K562 (cell line): ENCODE data around the gene CBX1. TPM values are rescaled to one million over a fixed set of nuclear protein-coding genes. Genes with fewer than 3 reads are reported as not detected.

Experiments
- BRCA1 ChIP-seq, 2 experiments: fragments of 450-650 bp in 1 of 2; sonication (generic) in 1 of 2; formaldehyde crosslinking in 1 of 2; IDR thresholded peaks; 2 replicates each; pipeline versions ENCODE4 v1.5.0 to v1.6.1; 2017 to 2020; ENCODE audit warnings: mild to moderate bottlenecking in 1 of 2, missing genetic modification reagents in 1 of 2
- CHCHD3 ChIP-seq: fragments of 250-450 bp; sonication (Bioruptor Pico); IDR thresholded peaks from 2 replicates; pipeline ENCODE4 v2.1.2; 2022; ENCODE audit warnings: mild to moderate bottlenecking
- EZH2 ChIP-seq: IDR thresholded peaks from 2 replicates; pipeline ENCODE4 v1.6.1; 2012; ENCODE audit warnings: low read depth, mild to moderate bottlenecking, inconsistent platforms, low read length, borderline replicate concordance
- FOXJ3 ChIP-seq: sonication (generic); formaldehyde crosslinking; IDR thresholded peaks from 2 replicates; pipeline ENCODE4 v1.4.0; 2020; ENCODE audit warnings: mild to moderate bottlenecking, missing genetic modification reagents
- NELFE ChIP-seq: IDR thresholded peaks from 2 replicates; pipeline ENCODE4 v1.6.1; 2011; ENCODE audit warnings: mild to moderate bottlenecking; ENCODE audit not compliant: insufficient read depth, insufficient read length
- REST ChIP-seq, 2 experiments: fragments of 450-650 bp; formaldehyde crosslinking in 1 of 2; IDR thresholded peaks; 2 replicates each; pipeline versions ENCODE4 v1.4.0 to v1.6.1; 2014 to 2020; ENCODE audit warnings: mild to moderate bottlenecking in 2 of 2, borderline replicate concordance in 1 of 2, low read depth in 1 of 2
- RNF219 ChIP-seq: fragments of 250-450 bp; sonication (Bioruptor Pico); IDR thresholded peaks from 2 replicates; pipeline ENCODE4 v1.5.0; 2022; ENCODE audit warnings: mild to moderate bottlenecking
- SMARCB1 ChIP-seq: IDR thresholded peaks from 2 replicates; pipeline ENCODE4 v1.6.1; 2011; ENCODE audit warnings: improper control_type of control experiment, low read depth; ENCODE audit not compliant: insufficient read length
- STAT6 ChIP-seq: sonication (generic); formaldehyde crosslinking; IDR thresholded peaks from 2 replicates; pipeline ENCODE4 v1.8.1; 2023; ENCODE audit warnings: mild to moderate bottlenecking, missing genetic modification reagents
- TEAD4 ChIP-seq, 2 experiments: sonication (generic) in 1 of 2; formaldehyde crosslinking in 1 of 2; IDR thresholded peaks; 2 replicates each; pipeline versions ENCODE4 v1.6.1 to v1.8.0; 2012 to 2022; ENCODE audit warnings: borderline replicate concordance in 1 of 2, inconsistent platforms in 1 of 2, low read length in 1 of 2, mild to moderate bottlenecking in 1 of 2, missing genetic modification reagents in 1 of 2
- ZNF121 ChIP-seq: sonication (generic); formaldehyde crosslinking; conservative IDR thresholded peaks from 2 replicates; pipeline ENCODE4 v1.8.0; 2022; ENCODE audit warnings: missing genetic modification reagents
- polyA plus RNA-seq, 8 experiments: library from polyadenylated mRNA; depleted of rRNA in 4 of 8; stranded (reverse) in 5 of 8; unstranded in 3 of 8; fragments of >200 nt; fragmentation: Nextera tagmentation in 2 of 8; fragmentation: Illumina TruSeq in 1 of 8; extraction: Ambion mirVana in 2 of 8; extraction: Trizol in 1 of 8; gene quantifications; 2 replicates each; pipeline versions ENCODE4 v1.2.1 to v1.2.3, GENCODE V29; 2011 to 2014; ENCODE audit warnings: inconsistent platforms in 1 of 8, missing spikeins in 1 of 8
- total RNA-seq, 7 experiments: library from RNA; depleted of rRNA in 6 of 7; stranded (reverse); fragments of >200 nt in 6 of 7; fragmentation: Illumina TruSeq in 2 of 7; extraction: Trizol in 2 of 7; gene quantifications; 2 replicates each; pipeline versions ENCODE4 v1.2.1 to v1.2.3, GENCODE V29; 2011 to 2021; ENCODE audit warnings: low replicate concordance in 1 of 7

CBX1 gene
- total and polyA plus RNA-seq, 9 of the 15 experiments (the other 6 are each of a cell fraction or from before 2014, with no cell fraction given): 10.6 to 95.7 (median 52.7) TPM

- TF ChIP-seq RNF219 (CRISPR knock-in tag): no peak
- TF ChIP-seq TEAD4 (IDR thresholded peaks at IDR 0.05; ENCODE audit: low read length): no peak
- no peak for TF ChIP-seq TEAD4 (CRISPR knock-in tag; IDR thresholded peaks at IDR 0.05; ENCODE audit: borderline replicate concordance)
- TF ChIP-seq STAT6 (CRISPR knock-in tag): no peak; the same call in 1 of the 2 replicates
- peak; percentile 19; the same call in 1 of the 2 replicates for TF ChIP-seq REST (IDR thresholded peaks at IDR 0.05; ENCODE audit: borderline replicate concordance)
- TF ChIP-seq REST (CRISPR knock-in tag; IDR thresholded peaks at IDR 0.05; ENCODE audit: low read depth): no peak
- no peak for TF ChIP-seq EZH2
- no peak for TF ChIP-seq NELFE
- TF ChIP-seq FOXJ3 (CRISPR knock-in tag): no peak
- TF ChIP-seq SMARCB1: no peak
- no peak for TF ChIP-seq BRCA1 (IDR thresholded peaks at IDR 0.05)
- TF ChIP-seq BRCA1 (CRISPR knock-in tag; IDR thresholded peaks at IDR 0.05): no peak
- 0 out of 2 replicates have a peak, but pooled peaks have one; percentile 24 for TF ChIP-seq CHCHD3 (CRISPR knock-in tag)
- no peak for TF ChIP-seq ZNF121 (CRISPR knock-in tag)
Observed at GRCh38 chr17:48048384-48049126, 52.7 kb downstream of the CBX1 start (continued).
